ENCODE results near the gene FEM1B.

GRCh38 chr15:68311464-68311835 is 33.9 kb downstream of the FEM1B start:
- TF ChIP-seq GATA2 (IDR thresholded peaks at IDR 0.05; ENCODE audit: low read depth, low read length): no peak
- TF ChIP-seq GATA3 (IDR thresholded peaks at IDR 0.05; ENCODE audit: low read depth, low read length): no peak
